Right kidney (tissue), 1 donor: ENCODE results near the gene GNAT1.
"Not testable (repeated sequence)": the region's sequence is repeated elsewhere in the genome, so short reads cannot be mapped to it uniquely, and the experiment has no call there.

Experiments used
- DNase-seq: peaks from one replicate; pipeline ENCODE4 v3.0.0-alpha.2; 2016

The GNAT1 gene

GRCh38 chr3:50202353-50203112, 11.1 kb downstream of the GNAT1 start:
- DNase-seq: no peak

GRCh38 chr3:50203113-50203808, 11.9 kb downstream of the GNAT1 start:
- no peak for DNase-seq

GRCh38 chr3:50203809-50204803, 12.7 kb downstream of the GNAT1 start:
- DNase-seq: no peak

GRCh38 chr3:50204804-50205412, 13.5 kb downstream of the GNAT1 start, which contains the start of gene SLC38A3:
Gene SLC38A3, plus strand, starts transcription at chr3:50205271. Its CDS starts 8,929 bp downstream, at chr3:50214200.
- DNase-seq: peak; percentile 64

- peak; percentile 85 for DNase-seq
These were observed 14.2 kb downstream of the GNAT1 start for GRCh38 chr3:50205413-50206276.

- no peak for DNase-seq
These were observed 16.1 kb downstream of the GNAT1 start for GRCh38 chr3:50207359-50208042.

- DNase-seq: no peak
These were observed 17.4 kb downstream of the GNAT1 start for GRCh38 chr3:50208677-50209344.

- DNase-seq: no peak
These were observed 18.7 kb downstream of the GNAT1 start for GRCh38 chr3:50210176-50210509.

- DNase-seq: no peak
These were observed 19.3 kb downstream of the GNAT1 start for GRCh38 chr3:50210510-50211367.

GRCh38 chr3:50211368-50211717, 19.9 kb downstream of the GNAT1 start:
- not testable (repeated sequence) for DNase-seq

- no peak for DNase-seq
These were observed 20.5 kb downstream of the GNAT1 start for GRCh38 chr3:50211930-50212329.

GRCh38 chr3:50212502-50212901, 21.1 kb downstream of the GNAT1 start:
- no peak for DNase-seq

- DNase-seq: no peak
These were observed 21.6 kb downstream of the GNAT1 start for GRCh38 chr3:50212971-50213370.

- no peak for DNase-seq
These were observed 22.0 kb downstream of the GNAT1 start for GRCh38 chr3:50213373-50213772.

- no peak for DNase-seq
These were observed 23.4 kb downstream of the GNAT1 start for GRCh38 chr3:50214824-50215223.

- DNase-seq: no peak
These were observed 24.1 kb downstream of the GNAT1 start for GRCh38 chr3:50215529-50215928.

GRCh38 chr3:50217681-50218080, 26.3 kb downstream of the GNAT1 start:
- DNase-seq: no peak

GRCh38 chr3:50218448-50218847, 27.0 kb downstream of the GNAT1 start:
- no peak for DNase-seq

GRCh38 chr3:50219285-50219684, 27.9 kb downstream of the GNAT1 start:
- no peak for DNase-seq
